Calu3 (cell line): Measurements from ENCODE around the gene P2RX3. TPM values are rescaled to one million over a fixed set of nuclear protein-coding genes. Genes with fewer than 3 reads are reported as not detected.

Experiments
- BruUV-seq: library from RNA; stranded (reverse); fragments of 400-500 nt; replicated peaks from 2 replicates; lab custom pipeline; 2021; lab: Mats Ljungman, UMichigan
- CTCF ChIA-PET: fragments of 300-600 bp; sonication (Branson Sonifier 250); formaldehyde crosslinking; loops from one replicate; lab custom pipeline; 2022; ENCODE audit warnings: antibody characterized with exemption; lab: Charles Lee
- DNase-seq: peaks from one replicate; pipeline ENCODE4 v3.0.0; 2022
- H3K27ac Mint-ChIP-seq: one replicate; pipeline ENCODE4 v1.8.0; 2022; ENCODE audit warnings: mixed read lengths; ENCODE audit not compliant: unreplicated experiment
- H3K27me3 Mint-ChIP-seq: one replicate; pipeline ENCODE4 v1.8.0; 2022; ENCODE audit warnings: mixed read lengths; ENCODE audit not compliant: unreplicated experiment
- H3K36me3 Mint-ChIP-seq: one replicate; pipeline ENCODE4 v1.8.0; 2022; ENCODE audit warnings: mild to moderate bottlenecking, moderate library complexity, mixed read lengths; ENCODE audit not compliant: insufficient read depth, unreplicated experiment
- H3K4me1 Mint-ChIP-seq: one replicate; pipeline ENCODE4 v1.8.0; 2022; ENCODE audit warnings: mild to moderate bottlenecking, low read depth, mixed read lengths; ENCODE audit not compliant: unreplicated experiment
- H3K4me3 Mint-ChIP-seq: one replicate; pipeline ENCODE4 v1.8.0; 2022; ENCODE audit warnings: mild to moderate bottlenecking, low read depth, moderate library complexity, mixed read lengths; ENCODE audit not compliant: unreplicated experiment
- H3K9me3 Mint-ChIP-seq: one replicate; pipeline ENCODE4 v1.8.0; 2022; ENCODE audit warnings: low read depth, mixed read lengths; ENCODE audit not compliant: unreplicated experiment
- intact Hi-C: fragments of 100-400 bp; cut with micrococcal nuclease; formaldehyde crosslinking; loops from one replicate; pipeline ENCODE4 v1.10.0; 2022; ENCODE audit not compliant: unreplicated experiment
- total RNA-seq: library from RNA; stranded (reverse); gene quantifications from 2 replicates; pipeline ENCODE4 v1.2.3, GENCODE V29; 2022
- TF ChIP-seq, protein P1 (sequence below): fragments of 200-600 bp; IDR thresholded peaks from one replicate; pipeline ENCODE4 v1.8.0; 2022; ENCODE audit warnings: antibody characterized with exemption; ENCODE audit not compliant: unreplicated experiment

P2RX3 gene
- total RNA-seq, 1 experiment from 2014 or later: not detected

DNA sequence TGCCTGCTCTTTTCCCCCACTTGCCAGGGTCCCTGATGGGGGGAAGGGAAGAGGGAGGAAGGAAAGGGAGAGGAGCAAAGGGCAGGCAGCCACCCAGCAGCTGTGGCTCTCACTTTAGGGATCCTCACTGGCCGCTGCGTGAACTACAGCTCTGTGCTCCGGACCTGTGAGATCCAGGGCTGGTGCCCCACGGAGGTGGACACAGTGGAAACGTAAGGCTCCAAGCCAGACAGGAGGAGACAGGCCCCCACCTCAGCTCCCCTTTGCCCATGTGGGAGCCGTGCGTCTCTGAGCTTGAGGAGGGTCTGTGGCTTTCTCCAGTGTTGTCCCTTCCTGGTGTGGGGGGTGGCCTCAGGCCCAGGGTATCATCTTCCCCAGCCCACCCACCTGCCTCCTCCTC lies 9.9 kb downstream of the P2RX3 start:
- Mint-ChIP-seq H3K36me3 (no peaks in the 10 kb centered on the region), H3K27ac (no peak overlapping the region), H3K27me3 (peaks cover 20% of the 10 kb centered on the region), H3K4me3 (no peak overlapping the region), H3K4me1 (no peaks in the 10 kb centered on the region), H3K9me3 (peaks cover 5% of the 10 kb centered on the region)
- no peak for DNase-seq
- CTCF ChIA-PET: interaction anchor here (0.5 kb wide), 1 partner anchor 29 kb away, joined by 5 read pairs; no protein-coding TSS in a partner anchor
- intact Hi-C loops: loop anchor here (5.0 kb wide), 3 partner anchors 109 to 1174 kb away; no protein-coding TSS in a partner anchor
- no TSS peak for BruUV-seq
- TF ChIP-seq, protein P1, sequence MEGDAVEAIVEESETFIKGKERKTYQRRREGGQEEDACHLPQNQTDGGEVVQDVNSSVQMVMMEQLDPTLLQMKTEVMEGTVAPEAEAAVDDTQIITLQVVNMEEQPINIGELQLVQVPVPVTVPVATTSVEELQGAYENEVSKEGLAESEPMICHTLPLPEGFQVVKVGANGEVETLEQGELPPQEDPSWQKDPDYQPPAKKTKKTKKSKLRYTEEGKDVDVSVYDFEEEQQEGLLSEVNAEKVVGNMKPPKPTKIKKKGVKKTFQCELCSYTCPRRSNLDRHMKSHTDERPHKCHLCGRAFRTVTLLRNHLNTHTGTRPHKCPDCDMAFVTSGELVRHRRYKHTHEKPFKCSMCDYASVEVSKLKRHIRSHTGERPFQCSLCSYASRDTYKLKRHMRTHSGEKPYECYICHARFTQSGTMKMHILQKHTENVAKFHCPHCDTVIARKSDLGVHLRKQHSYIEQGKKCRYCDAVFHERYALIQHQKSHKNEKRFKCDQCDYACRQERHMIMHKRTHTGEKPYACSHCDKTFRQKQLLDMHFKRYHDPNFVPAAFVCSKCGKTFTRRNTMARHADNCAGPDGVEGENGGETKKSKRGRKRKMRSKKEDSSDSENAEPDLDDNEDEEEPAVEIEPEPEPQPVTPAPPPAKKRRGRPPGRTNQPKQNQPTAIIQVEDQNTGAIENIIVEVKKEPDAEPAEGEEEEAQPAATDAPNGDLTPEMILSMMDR: no peak

DNA sequence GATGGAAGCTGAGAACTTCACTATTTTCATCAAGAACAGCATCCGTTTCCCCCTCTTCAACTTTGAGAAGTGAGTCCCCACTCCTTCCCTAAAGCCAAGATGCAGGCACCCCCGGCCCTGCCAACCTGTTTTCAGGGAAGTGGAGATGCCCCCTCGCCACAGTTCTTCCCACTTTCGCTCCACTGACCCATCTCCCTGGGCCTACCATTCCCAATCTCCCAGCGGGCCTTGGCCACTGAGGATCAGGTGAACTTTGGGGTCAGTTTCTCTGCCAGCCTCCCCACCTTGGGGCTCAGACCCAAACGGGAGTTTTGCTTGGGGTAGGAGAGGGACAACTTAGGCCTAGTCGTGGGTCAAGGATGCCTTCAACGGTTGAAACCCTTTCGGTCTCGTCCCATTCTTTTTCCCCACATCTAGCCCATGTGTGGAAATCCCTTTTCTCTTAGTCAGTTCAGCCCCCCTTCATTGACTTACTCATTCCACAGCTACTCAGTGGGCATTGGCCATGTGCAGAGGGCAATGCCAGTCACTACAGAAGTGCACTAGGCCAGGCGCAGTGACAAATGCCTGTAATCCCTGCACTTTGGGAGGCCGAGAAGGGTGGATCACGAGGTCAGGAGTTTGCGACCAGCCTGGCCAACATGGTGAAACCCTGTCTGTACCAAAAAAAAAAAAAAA lies 10.6 kb downstream of the P2RX3 start:
- no peak for DNase-seq
- TF ChIP-seq, protein P1: no peak
- Mint-ChIP-seq H3K4me1 (no peaks in the 10 kb centered on the region), H3K27me3 (peaks cover 26% of the 10 kb centered on the region), H3K9me3 (peaks cover 5% of the 10 kb centered on the region), H3K4me3 (no peak overlapping the region), H3K36me3 (no peaks in the 10 kb centered on the region), H3K27ac (no peak overlapping the region)
- no TSS peak for BruUV-seq
- CTCF ChIA-PET: no interaction called here
- intact Hi-C loops: loop anchor here (5.0 kb wide), 3 partner anchors 109 to 1174 kb away; no protein-coding TSS in a partner anchor

DNA sequence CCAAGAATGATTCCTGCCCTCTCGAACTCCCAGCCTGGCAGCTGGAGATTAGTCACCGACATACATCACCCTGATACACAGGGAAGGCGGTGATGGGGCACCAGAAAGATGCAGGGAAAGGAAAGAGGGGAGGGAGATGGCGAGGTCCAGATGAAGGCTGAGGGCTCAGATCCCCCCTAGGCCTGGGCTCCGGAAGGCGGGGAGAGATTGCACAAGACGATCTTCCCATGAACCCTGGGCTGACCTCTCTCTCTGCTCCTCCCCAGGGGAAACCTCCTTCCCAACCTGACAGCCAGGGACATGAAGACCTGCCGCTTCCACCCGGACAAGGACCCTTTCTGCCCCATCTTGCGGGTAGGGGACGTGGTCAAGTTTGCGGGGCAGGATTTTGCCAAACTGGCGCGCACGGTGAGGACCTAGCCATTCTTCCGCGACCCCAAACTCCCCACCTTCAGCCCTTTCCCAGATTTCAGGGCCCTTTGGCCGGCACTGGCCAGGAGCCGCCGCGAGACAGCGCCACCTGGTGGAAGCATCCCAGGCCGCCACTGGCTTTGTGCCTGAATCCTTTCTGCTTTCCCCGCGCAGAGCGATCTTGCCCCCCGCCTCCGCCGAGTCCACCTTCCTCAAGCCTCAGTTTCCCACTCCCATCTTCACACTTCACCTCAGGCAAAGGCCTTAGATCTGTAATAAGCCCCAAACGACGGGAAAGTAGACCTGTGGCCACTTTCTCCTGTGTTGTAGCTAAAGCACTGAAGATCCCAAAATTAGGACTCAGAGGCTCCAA lies 11.5 kb downstream of the P2RX3 start:
- Mint-ChIP-seq H3K9me3 (peaks cover 5% of the 10 kb centered on the region), H3K27me3 (peaks cover 35% of the 10 kb centered on the region), H3K27ac (no peak overlapping the region), H3K4me3 (no peak overlapping the region), H3K4me1 (no peaks in the 10 kb centered on the region), H3K36me3 (no peaks in the 10 kb centered on the region)
- no TSS peak for BruUV-seq
- CTCF ChIA-PET: interaction anchor here (0.7 kb wide), 2 partner anchors 10 to 111 kb away, joined by 3 to 4 read pairs; no protein-coding TSS in a partner anchor
- TF ChIP-seq, protein P1: peak; percentile 80
- intact Hi-C loops: loop anchor here (5.0 kb wide), 3 partner anchors 108 to 1173 kb away; no protein-coding TSS in a partner anchor
- DNase-seq: peak; percentile 71

DNA sequence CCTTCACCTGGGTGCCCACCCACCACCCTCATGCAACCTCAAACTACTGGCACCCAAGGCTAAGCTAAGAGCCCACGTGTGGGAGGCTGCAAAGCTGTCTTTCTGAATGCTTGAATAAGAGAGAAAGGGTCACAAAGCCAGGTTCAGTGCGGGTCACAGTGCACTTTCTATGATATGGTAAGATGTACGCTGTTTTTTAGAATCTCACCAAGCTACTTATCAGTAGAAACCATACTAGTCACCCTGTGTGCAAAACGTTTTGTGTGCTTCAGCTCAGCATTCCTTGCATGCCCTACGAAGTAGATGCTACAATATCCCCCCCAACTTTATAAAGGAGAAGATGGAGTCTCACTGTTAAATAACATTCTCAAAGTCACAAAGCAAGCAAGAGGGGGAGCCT lies 14.9 kb downstream of the P2RX3 start:
- no peaks in the 10 kb centered on the region for H3K36me3 Mint-ChIP-seq
- no peak for DNase-seq
- no TSS peak for BruUV-seq
- H3K4me1 Mint-ChIP-seq: no peaks in the 10 kb centered on the region
- H3K9me3 Mint-ChIP-seq: peaks cover 5% of the 10 kb centered on the region
- intact Hi-C loops: no loop called here
- H3K27me3 Mint-ChIP-seq: peaks cover 29% of the 10 kb centered on the region
- TF ChIP-seq, protein P1: no peak
- no peak overlapping the region for H3K4me3 Mint-ChIP-seq
- H3K27ac Mint-ChIP-seq: no peak overlapping the region
- CTCF ChIA-PET: no interaction called here
